HFFc6 (cell line): Measurements from ENCODE around the gene NCOA3. TPM values are rescaled to one million over a fixed set of nuclear protein-coding genes. Genes with fewer than 3 reads are reported as not detected.
A peak's percentile ranks its signal among the peaks of the same experiment; 100 is the strongest.

Source experiments
- DNase-seq: peaks from one replicate; pipeline ENCODE4 v3.0.0-alpha.2; 2018
- H3K27ac Mint-ChIP-seq: 2 replicates; pipeline ENCODE4 v1.8.0; 2020; ENCODE audit warnings: mild to moderate bottlenecking, mixed read lengths
- H3K27me3 Mint-ChIP-seq: 2 replicates; pipeline ENCODE4 v1.8.0; 2021; ENCODE audit warnings: mild to moderate bottlenecking, moderate library complexity, mixed read lengths; ENCODE audit not compliant: insufficient read depth
- H3K36me3 Mint-ChIP-seq: 2 replicates; pipeline ENCODE4 v1.8.0; 2021; ENCODE audit warnings: low read depth, mixed read lengths
- H3K4me1 Mint-ChIP-seq: 2 replicates; pipeline ENCODE4 v1.8.0; 2020; ENCODE audit warnings: low read depth, mixed read lengths
- H3K4me3 Mint-ChIP-seq: 2 replicates; pipeline ENCODE4 v1.8.0; 2020; ENCODE audit warnings: mild to moderate bottlenecking, moderate library complexity, mixed read lengths
- H3K9me3 Mint-ChIP-seq: 2 replicates; pipeline ENCODE4 v1.8.0; 2020; ENCODE audit warnings: mild to moderate bottlenecking, mixed read lengths
- CTCF ChIP-seq: fragments of 200-600 bp; sonication (generic); IDR thresholded peaks from 2 replicates; pipeline ENCODE4 v1.5.0; 2021; ENCODE audit warnings: antibody characterized with exemption, mild to moderate bottlenecking
- total RNA-seq, 6 experiments: library from RNA; stranded (reverse); fragmentation: NEBNext Ultra II Directional; extraction: Animal tissue kit (Norgen Biotek cat#: 25700); gene quantifications; 2 replicates in 1 of 6; 3 replicates in 5 of 6; pipeline ENCODE4 v1.2.3, GENCODE V29; 2021

NCOA3 gene
- total RNA-seq, 6 experiments from 2014 or later: 28.6 to 40.9 (median 32.7) TPM

GRCh38 chr20:47679462-47679861 is 177.8 kb downstream of the NCOA3 start:
- H3K36me3 Mint-ChIP-seq: no peaks in the 10 kb centered on the region
- H3K4me3 Mint-ChIP-seq: no peak overlapping the region
- H3K9me3 Mint-ChIP-seq: no peaks in the 10 kb centered on the region
- H3K4me1 Mint-ChIP-seq: 0 out of 2 replicates have a peak, but pooled peaks cover 5% of the 10 kb centered on the region
- H3K27me3 Mint-ChIP-seq: peaks cover 12% of the 10 kb centered on the region
- no peak for TF ChIP-seq CTCF
- no peak for DNase-seq
- no peak overlapping the region for H3K27ac Mint-ChIP-seq

GRCh38 chr20:47680804-47681529 is 179.3 kb downstream of the NCOA3 start:
- Mint-ChIP-seq H3K27ac (no peak overlapping the region), H3K36me3 (no peaks in the 10 kb centered on the region), H3K4me1 (0 out of 2 replicates have a peak, but pooled peaks cover 5% of the 10 kb centered on the region), H3K4me3 (no peak overlapping the region), H3K9me3 (no peaks in the 10 kb centered on the region), H3K27me3 (peaks cover 11% of the 10 kb centered on the region)
- TF ChIP-seq CTCF: no peak
- no peak for DNase-seq

GRCh38 chr20:47682028-47682783 is 180.5 kb downstream of the NCOA3 start:
- no peaks in the 10 kb centered on the region for H3K9me3 Mint-ChIP-seq
- DNase-seq: peak; percentile 7
- no peaks in the 10 kb centered on the region for H3K36me3 Mint-ChIP-seq
- no peak for TF ChIP-seq CTCF
- 0 out of 2 replicates have a peak, but pooled peaks cover 5% of the 10 kb centered on the region for H3K4me1 Mint-ChIP-seq
- no peak overlapping the region for H3K27ac Mint-ChIP-seq
- H3K4me3 Mint-ChIP-seq: no peak overlapping the region
- H3K27me3 Mint-ChIP-seq: peaks cover 16% of the 10 kb centered on the region

GRCh38 chr20:47682916-47683315 is 181.2 kb downstream of the NCOA3 start:
- no peak for DNase-seq
- H3K27me3 Mint-ChIP-seq: peaks cover 21% of the 10 kb centered on the region
- 0 out of 2 replicates have a peak, but pooled peaks cover 5% of the 10 kb centered on the region for H3K4me1 Mint-ChIP-seq
- H3K27ac Mint-ChIP-seq: no peak overlapping the region
- TF ChIP-seq CTCF: no peak
- no peak overlapping the region for H3K4me3 Mint-ChIP-seq
- H3K36me3 Mint-ChIP-seq: no peaks in the 10 kb centered on the region
- no peaks in the 10 kb centered on the region for H3K9me3 Mint-ChIP-seq

GRCh38 chr20:47684306-47685080 is 182.8 kb downstream of the NCOA3 start:
- H3K4me3 Mint-ChIP-seq: no peak overlapping the region
- H3K4me1 Mint-ChIP-seq: 0 out of 2 replicates have a peak, but pooled peaks cover 5% of the 10 kb centered on the region
- no peak for DNase-seq
- H3K27ac Mint-ChIP-seq: no peak overlapping the region
- H3K27me3 Mint-ChIP-seq: peaks cover 21% of the 10 kb centered on the region
- no peak for TF ChIP-seq CTCF
- H3K9me3 Mint-ChIP-seq: no peaks in the 10 kb centered on the region
- no peaks in the 10 kb centered on the region for H3K36me3 Mint-ChIP-seq
